PC-3 (cell line): Measurements from ENCODE around the gene CCDC92B. TPM values are rescaled to one million over a fixed set of nuclear protein-coding genes. Genes with fewer than 3 reads are reported as not detected.
"Not testable (repeated sequence)": the region's sequence is repeated elsewhere in the genome, so short reads cannot be mapped to it uniquely, and the experiment has no call there.

Source experiments
- ATAC-seq: fragments of 200-7000 bp; cut with Tn5 transposase; 2 replicates; pipeline ENCODE4 v1.9.1; 2020; ENCODE audit warnings: mild to moderate bottlenecking, moderate library complexity
- BruUV-seq: library from RNA; stranded (reverse); fragments of 400-500 nt; replicated peaks from 2 replicates; lab custom pipeline; 2021; lab: Mats Ljungman, UMichigan
- CTCF ChIA-PET: fragments of 300-600 bp; sonication (Branson Sonifier 250); formaldehyde crosslinking; loops from one replicate; lab custom pipeline; 2022; ENCODE audit warnings: antibody characterized with exemption; lab: Charles Lee
- POLR2A ChIA-PET: fragments of 300-600 bp; sonication (Branson Sonifier 250); formaldehyde crosslinking; loops from one replicate; lab custom pipeline; 2022; ENCODE audit warnings: antibody characterized with exemption; ENCODE audit not compliant: unreplicated experiment; lab: Charles Lee
- DNase-seq: peaks from one replicate; pipeline ENCODE4 v3.0.0-alpha.2; 2015
- H2AFZ ChIP-seq: fragments of 300-600 bp; sonication (generic); 2 replicates; pipeline ENCODE4 v1.6.0; 2016; ENCODE audit warnings: antibody characterized with exemption, low read length
- H3F3A ChIP-seq: fragments of 300-600 bp; sonication (generic); one replicate; pipeline ENCODE4 v1.6.0; 2017; ENCODE audit warnings: antibody characterized with exemption, low read length, control low read depth, mild to moderate bottlenecking; ENCODE audit not compliant: unreplicated experiment
- H3K27ac ChIP-seq: fragments of 300-600 bp; sonication (generic); 2 replicates; pipeline ENCODE4 v1.5.1; 2016; ENCODE audit warnings: mild to moderate bottlenecking, low read length
- H3K27me3 ChIP-seq: fragments of 300-600 bp; sonication (generic); 2 replicates; pipeline ENCODE4 v1.6.1; 2016; ENCODE audit warnings: low read length, mixed read lengths
- H3K36me3 ChIP-seq: fragments of 300-600 bp; sonication (generic); 2 replicates; pipeline ENCODE4 v1.6.1; 2016; ENCODE audit warnings: low read depth, mixed run types, low read length, mixed read lengths
- H3K4me1 ChIP-seq: fragments of 300-600 bp; sonication (generic); 2 replicates; pipeline ENCODE4 v1.5.1; 2016; ENCODE audit warnings: low read length; ENCODE audit not compliant: insufficient read depth
- H3K4me2 ChIP-seq: fragments of 300-600 bp; sonication (generic); 2 replicates; pipeline ENCODE4 v1.6.0; 2016; ENCODE audit warnings: low read length
- H3K4me3 ChIP-seq: fragments of 300-600 bp; sonication (generic); 2 replicates; pipeline ENCODE4 v1.5.1; 2016; ENCODE audit warnings: mild to moderate bottlenecking, low read length, mixed read lengths
- H3K79me2 ChIP-seq: fragments of 300-600 bp; sonication (generic); 2 replicates; pipeline ENCODE4 v1.6.1; 2017; ENCODE audit warnings: low read length, mixed read lengths
- H3K9ac ChIP-seq: fragments of 300-600 bp; sonication (generic); 2 replicates; pipeline ENCODE4 v1.6.0; 2016; ENCODE audit warnings: mild to moderate bottlenecking, low read length
- H3K9me2 ChIP-seq: fragments of 300-600 bp; sonication (generic); replicated peaks from 2 replicates; pipeline ENCODE4 v1.6.1; 2016; ENCODE audit warnings: mixed run types, low read length, mixed read lengths
- H3K9me3 ChIP-seq: fragments of 300-600 bp; sonication (generic); 2 replicates; pipeline ENCODE4 v1.6.1; 2016; ENCODE audit warnings: low read length, mixed read lengths
- H4K20me1 ChIP-seq: fragments of 300-600 bp; sonication (generic); 2 replicates; pipeline ENCODE4 v1.6.1; 2016; ENCODE audit warnings: low read length, mixed read lengths
- EZH2 ChIP-seq: fragments of 300-600 bp; sonication (generic); IDR thresholded peaks from one replicate; pipeline ENCODE4 v1.6.1; 2017; ENCODE audit warnings: antibody characterized with exemption, mild to moderate bottlenecking, low read length; ENCODE audit not compliant: unreplicated experiment
- EZH2phosphoT487 ChIP-seq: fragments of 300-600 bp; sonication (generic); IDR thresholded peaks from 2 replicates; pipeline ENCODE4 v1.6.1; 2018; ENCODE audit warnings: mild to moderate bottlenecking, antibody characterized with exemption, low read length, borderline replicate concordance
- intact Hi-C: fragments of 100-400 bp; cut with micrococcal nuclease; formaldehyde crosslinking; loops from 2 replicates; pipeline ENCODE4 v1.9.0; 2023
- total RNA-seq: library from RNA; depleted of rRNA; stranded (reverse); fragments of >200 nt; gene quantifications from 2 replicates; pipeline ENCODE4 v1.2.3, GENCODE V29; 2014
- TF ChIP-seq, protein P1 (sequence below): fragments of 300-600 bp; sonication (generic); conservative IDR thresholded peaks from 2 replicates; pipeline ENCODE4 v1.5.1; 2017; ENCODE audit warnings: antibody characterized with exemption, low read depth, mild to moderate bottlenecking, low read length

The CCDC92B gene
- total RNA-seq, 1 experiment from 2014 or later = not detected

DNA sequence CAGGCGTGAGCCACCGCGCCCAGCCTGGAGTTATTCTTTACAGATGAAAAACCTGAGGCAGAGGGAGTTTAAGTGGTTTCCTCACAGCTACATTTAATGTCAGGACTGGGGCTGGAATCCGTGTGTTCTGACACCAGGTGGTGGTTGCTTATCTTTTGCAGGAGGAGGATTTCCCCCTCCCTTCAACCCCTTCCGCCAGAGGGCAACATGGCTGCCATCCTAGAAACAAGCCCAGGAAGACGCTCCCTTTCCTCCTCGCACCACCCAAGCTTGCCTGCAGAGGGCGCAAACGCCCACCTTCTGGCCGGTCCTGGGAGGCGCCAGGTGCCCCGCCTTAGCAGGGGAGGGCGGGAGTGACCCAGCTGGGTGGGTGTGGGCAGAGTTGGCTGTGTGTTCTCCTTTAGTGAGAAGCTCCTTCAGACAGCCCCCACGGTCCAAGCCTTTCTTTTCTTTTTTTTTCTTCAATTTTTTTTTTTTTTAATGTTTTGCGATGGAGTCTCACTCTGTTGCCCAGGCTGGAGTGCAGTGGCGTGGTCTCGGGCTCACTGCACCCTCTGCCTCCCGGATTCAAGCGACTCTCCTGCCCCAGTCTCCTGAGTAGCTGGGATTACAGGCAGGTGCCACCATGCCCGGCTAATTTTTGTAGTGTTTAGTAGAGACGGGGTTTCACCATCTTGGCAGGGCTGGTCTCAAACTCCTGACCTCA lies 36.9 kb upstream of the CCDC92B start:
- ATAC-seq (peak; percentile 98), DNase-seq (peak; percentile 92)
- Histone ChIP-seq H3K27ac (no peak overlapping the region), H3K36me3 (no peaks in the 10 kb centered on the region), H3K9me2 (no peaks in the 10 kb centered on the region), H3K27me3 (no peaks in the 10 kb centered on the region), H3K79me2 (no peaks in the 10 kb centered on the region), H3K4me2 (peak overlapping the region; percentile 62; the same call in 1 of the 2 replicates), H4K20me1 (no peaks in the 10 kb centered on the region), H3K9me3 (no peaks in the 10 kb centered on the region), H3K4me1 (no peaks in the 10 kb centered on the region), H3K9ac (no peak overlapping the region), H2AFZ (peak overlapping the region; percentile 90), H3K4me3 (no peak overlapping the region), H3F3A (no peaks in the 10 kb centered on the region)
- POLR2A ChIA-PET = interaction anchor here (0.6 kb wide), 1 partner anchor 28 kb away, joined by 5 read pairs; no protein-coding TSS in a partner anchor
- TF ChIP-seq EZH2 = no peak
- no peak for TF ChIP-seq EZH2phosphoT487
- TF ChIP-seq, protein P1, sequence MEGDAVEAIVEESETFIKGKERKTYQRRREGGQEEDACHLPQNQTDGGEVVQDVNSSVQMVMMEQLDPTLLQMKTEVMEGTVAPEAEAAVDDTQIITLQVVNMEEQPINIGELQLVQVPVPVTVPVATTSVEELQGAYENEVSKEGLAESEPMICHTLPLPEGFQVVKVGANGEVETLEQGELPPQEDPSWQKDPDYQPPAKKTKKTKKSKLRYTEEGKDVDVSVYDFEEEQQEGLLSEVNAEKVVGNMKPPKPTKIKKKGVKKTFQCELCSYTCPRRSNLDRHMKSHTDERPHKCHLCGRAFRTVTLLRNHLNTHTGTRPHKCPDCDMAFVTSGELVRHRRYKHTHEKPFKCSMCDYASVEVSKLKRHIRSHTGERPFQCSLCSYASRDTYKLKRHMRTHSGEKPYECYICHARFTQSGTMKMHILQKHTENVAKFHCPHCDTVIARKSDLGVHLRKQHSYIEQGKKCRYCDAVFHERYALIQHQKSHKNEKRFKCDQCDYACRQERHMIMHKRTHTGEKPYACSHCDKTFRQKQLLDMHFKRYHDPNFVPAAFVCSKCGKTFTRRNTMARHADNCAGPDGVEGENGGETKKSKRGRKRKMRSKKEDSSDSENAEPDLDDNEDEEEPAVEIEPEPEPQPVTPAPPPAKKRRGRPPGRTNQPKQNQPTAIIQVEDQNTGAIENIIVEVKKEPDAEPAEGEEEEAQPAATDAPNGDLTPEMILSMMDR = peak; percentile 78
- CTCF ChIA-PET = interaction anchor here (0.6 to 1.3 kb wide), 3 partner anchors 25 to 225 kb away, joined by 3 to 4 read pairs (median 4); no protein-coding TSS in a partner anchor
- BruUV-seq = no TSS peak
- intact Hi-C loops = no loop called here

DNA sequence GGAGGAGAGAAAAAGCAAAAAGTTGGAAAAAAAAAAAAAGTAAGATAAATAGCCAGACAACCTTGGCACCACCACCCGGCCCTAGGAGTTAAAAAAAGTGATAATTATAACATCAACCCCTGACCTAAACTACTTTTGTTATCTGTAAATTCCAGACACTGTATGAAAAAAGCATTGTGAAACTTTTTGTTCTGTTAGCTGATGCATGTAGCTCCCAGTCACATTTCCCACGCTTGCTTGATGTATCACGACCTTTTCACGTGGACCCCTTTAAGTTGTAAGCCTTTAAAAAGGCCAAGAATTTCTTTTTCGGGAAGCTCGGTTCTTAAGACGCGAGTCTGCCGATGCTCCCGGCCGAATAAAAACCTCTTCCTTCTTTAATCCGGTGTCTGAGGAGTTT lies 35.9 kb upstream of the CCDC92B start:
- H2AFZ ChIP-seq, H3K4me3 ChIP-seq, ATAC-seq, H3K9ac ChIP-seq, H3K27me3 ChIP-seq, H3K9me2 ChIP-seq, H3K9me3 ChIP-seq, intact Hi-C loops, H3K4me1 ChIP-seq, BruUV-seq, DNase-seq, H4K20me1 ChIP-seq, H3K79me2 ChIP-seq, H3F3A ChIP-seq, POLR2A ChIA-PET, H3K27ac ChIP-seq, H3K4me2 ChIP-seq, H3K36me3 ChIP-seq: not testable (repeated sequence)
- CTCF ChIA-PET = interaction anchor here (1.3 kb wide), 1 partner anchor 59 kb away, joined by 4 read pairs; no protein-coding TSS in a partner anchor

DNA sequence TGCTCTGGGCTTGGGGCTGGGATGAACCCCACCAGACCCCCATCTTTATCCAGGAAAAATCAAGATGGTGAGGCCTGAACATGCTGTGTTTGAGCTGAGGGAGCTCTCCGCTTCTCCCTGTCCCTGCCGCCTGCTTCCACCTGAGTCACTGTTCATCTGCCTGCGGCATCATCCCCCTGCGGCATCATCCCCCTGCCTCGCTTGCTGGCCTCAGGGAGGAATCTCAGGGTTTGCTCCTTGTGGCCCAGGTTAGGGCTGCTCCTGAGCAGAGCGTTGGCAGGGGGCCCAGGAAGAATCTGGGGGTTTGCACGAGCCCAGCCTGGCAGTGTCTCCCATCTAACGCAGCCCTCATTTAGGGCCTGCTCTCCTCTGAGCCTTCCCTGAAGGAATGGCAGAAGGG lies 35.4 kb upstream of the CCDC92B start:
- CTCF ChIA-PET = no interaction called here
- Histone ChIP-seq H3K79me2 (no peaks in the 10 kb centered on the region), H3K9me3 (no peaks in the 10 kb centered on the region), H3K4me1 (no peaks in the 10 kb centered on the region), H3K36me3 (no peaks in the 10 kb centered on the region), H3K27me3 (no peaks in the 10 kb centered on the region), H3K4me2 (no peak overlapping the region), H3K27ac (no peak overlapping the region), H4K20me1 (no peaks in the 10 kb centered on the region), H3K9ac (no peak overlapping the region), H2AFZ (no peak overlapping the region), H3K4me3 (no peak overlapping the region), H3F3A (no peaks in the 10 kb centered on the region), H3K9me2 (no peaks in the 10 kb centered on the region)
- DNase-seq (no peak), ATAC-seq (no peak)
- POLR2A ChIA-PET = no interaction called here
- TF ChIP-seq, protein P1 = no peak
- TF ChIP-seq EZH2phosphoT487 (no peak), EZH2 (no peak)
- intact Hi-C loops = no loop called here
- BruUV-seq = no TSS peak
